HEK293 (cell line): ENCODE measurements around the gene SLC25A26.

Source experiments
- CTCF ChIA-PET: fragments of 350-600 bp; formaldehyde crosslinking; extraction: SDS; loops from one replicate; lab custom pipeline; 2021; ENCODE audit warnings: antibody characterized with exemption; lab: Yijun Ruan, JAX
- POLR2A ChIA-PET: fragments of 300-600 bp; formaldehyde crosslinking; extraction: SDS; loops from one replicate; lab custom pipeline; 2020; ENCODE audit warnings: antibody characterized with exemption, inconsistent platforms; lab: Yijun Ruan, JAX
- H3K27ac ChIP-seq: fragments of 200-500 bp; sonication (Bioruptor generic); 2 replicates; pipeline ENCODE4 v1.5.1; 2014; ENCODE audit warnings: low read depth, low read length, control low read depth, inconsistent platforms; ENCODE audit errors: extremely low read depth
- H3K36me3 ChIP-seq, 2 experiments: fragments of 200-500 bp in 1 of 2; sonication (Bioruptor generic) in 1 of 2; 1 replicate in 1 of 2; 2 replicates in 1 of 2; pipeline ENCODE4 v1.5.1; 2014 to 2017; ENCODE audit warnings: inconsistent platforms in 2 of 2, low read length in 2 of 2; ENCODE audit not compliant: control insufficient read depth in 2 of 2, insufficient read depth in 1 of 2
- H3K4me1 ChIP-seq: fragments of 200-500 bp; sonication (Bioruptor generic); 2 replicates; pipeline ENCODE4 v1.5.1; 2014; ENCODE audit warnings: mild to moderate bottlenecking, low read length, inconsistent platforms; ENCODE audit not compliant: control insufficient read depth, insufficient read depth
- H3K4me3 ChIP-seq: 2 replicates; pipeline ENCODE4 v1.5.1; 2011; ENCODE audit warnings: low read depth, mild to moderate bottlenecking, control low read depth, low read length, moderate library complexity
- H3K9me3 ChIP-seq: fragments of 200-500 bp; sonication (Bioruptor generic); 2 replicates; pipeline ENCODE4 v1.5.1; 2014; ENCODE audit warnings: low read depth, low read length, inconsistent platforms; ENCODE audit not compliant: control insufficient read depth, insufficient read depth
- BCL11B ChIP-seq: fragments of 450-650 bp; formaldehyde crosslinking; IDR thresholded peaks from 2 replicates; pipeline ENCODE4 v1.5.1; 2016; ENCODE audit warnings: low read depth, missing biosample characterization, missing genetic modification characterization
- GLIS1 ChIP-seq: fragments of 450-650 bp; formaldehyde crosslinking; IDR thresholded peaks from 2 replicates; pipeline ENCODE4 v1.5.1; 2016; ENCODE audit warnings: missing biosample characterization, missing genetic modification characterization
- KLF1 ChIP-seq: fragments of 450-650 bp; formaldehyde crosslinking; IDR thresholded peaks from 2 replicates; pipeline ENCODE4 v1.5.1; 2016; ENCODE audit warnings: missing biosample characterization, missing genetic modification characterization
- PBX3 ChIP-seq: sonication (generic); formaldehyde crosslinking; IDR thresholded peaks from 2 replicates; pipeline ENCODE4 v1.8.1; 2022; ENCODE audit warnings: mild to moderate bottlenecking, moderate library complexity, missing genetic modification reagents
- PRDM1 ChIP-seq: fragments of 450-650 bp; formaldehyde crosslinking; IDR thresholded peaks from 2 replicates; pipeline ENCODE4; 2016; ENCODE audit warnings: missing biosample characterization, missing genetic modification characterization
- WT1 ChIP-seq: fragments of 450-650 bp; formaldehyde crosslinking; IDR thresholded peaks from 2 replicates; pipeline ENCODE4 v1.5.1; 2016; ENCODE audit warnings: missing biosample characterization, missing genetic modification characterization
- ZBTB49 ChIP-seq: fragments of 450-650 bp; formaldehyde crosslinking; IDR thresholded peaks from 2 replicates; pipeline ENCODE4 v1.5.1; 2016; ENCODE audit warnings: missing biosample characterization, missing genetic modification characterization, low read depth
- ZNF202 ChIP-seq: fragments of 450-650 bp; formaldehyde crosslinking; IDR thresholded peaks from 2 replicates; pipeline ENCODE4 v1.5.1; 2016; ENCODE audit warnings: missing biosample characterization, missing genetic modification characterization, borderline replicate concordance
- ZNF221 ChIP-seq: fragments of 450-650 bp; formaldehyde crosslinking; IDR thresholded peaks from 2 replicates; pipeline ENCODE4 v1.5.1; 2017; ENCODE audit warnings: missing biosample characterization, missing genetic modification characterization, borderline replicate concordance
- ZNF274 ChIP-seq, 2 experiments: fragments of 200-500 bp in 1 of 2; fragments of 450-650 bp in 1 of 2; sonication (Bioruptor generic) in 1 of 2; formaldehyde crosslinking in 1 of 2; IDR thresholded peaks; 2 replicates each; pipeline versions ENCODE4 v1.5.1 to v1.6.1; 2014 to 2016; ENCODE audit warnings: borderline replicate concordance in 1 of 2, inconsistent platforms in 1 of 2, low read length in 1 of 2, missing biosample characterization in 1 of 2, missing genetic modification characterization in 1 of 2
- ZNF341 ChIP-seq: fragments of 450-650 bp; formaldehyde crosslinking; IDR thresholded peaks from 2 replicates; pipeline ENCODE4; 2016; ENCODE audit warnings: low read depth, missing biosample characterization, missing genetic modification characterization
- ZNF354C ChIP-seq: fragments of 450-650 bp; formaldehyde crosslinking; IDR thresholded peaks from 2 replicates; pipeline ENCODE4 v1.5.1; 2016; ENCODE audit warnings: missing biosample characterization, missing genetic modification characterization, low read depth, borderline replicate concordance
- ZNF398 ChIP-seq: fragments of 450-650 bp; formaldehyde crosslinking; IDR thresholded peaks from 2 replicates; pipeline ENCODE4 v1.5.1; 2017; ENCODE audit warnings: missing biosample characterization, missing genetic modification characterization
- ZNF423 ChIP-seq: fragments of 450-650 bp; formaldehyde crosslinking; IDR thresholded peaks from 2 replicates; pipeline ENCODE4 v1.5.1; 2016; ENCODE audit warnings: missing biosample characterization, missing genetic modification characterization
- ZNF426 ChIP-seq: fragments of 450-650 bp; formaldehyde crosslinking; IDR thresholded peaks from 2 replicates; pipeline ENCODE4 v1.5.1; 2017; ENCODE audit warnings: missing biosample characterization, missing genetic modification characterization, mild to moderate bottlenecking, inconsistent platforms, moderate library complexity
- ZNF571 ChIP-seq: fragments of 450-650 bp; formaldehyde crosslinking; IDR thresholded peaks from 2 replicates; pipeline ENCODE4 v1.5.0; 2017; ENCODE audit warnings: missing biosample characterization, missing genetic modification characterization
- ZNF670 ChIP-seq: fragments of 450-650 bp; formaldehyde crosslinking; IDR thresholded peaks from 2 replicates; pipeline ENCODE4 v1.5.1; 2016; ENCODE audit warnings: missing biosample characterization, missing genetic modification characterization, low read depth
- ZNF768 ChIP-seq: fragments of 450-650 bp; formaldehyde crosslinking; IDR thresholded peaks from 2 replicates; pipeline ENCODE4 v1.5.1; 2018; ENCODE audit warnings: missing biosample characterization, mild to moderate bottlenecking, missing genetic modification characterization
- ZNF776 ChIP-seq: fragments of 450-650 bp; formaldehyde crosslinking; IDR thresholded peaks from 2 replicates; pipeline ENCODE4 v1.5.0; 2017; ENCODE audit warnings: missing biosample characterization, missing genetic modification characterization, borderline replicate concordance
- ZNF791 ChIP-seq: fragments of 450-650 bp; formaldehyde crosslinking; IDR thresholded peaks from 2 replicates; pipeline ENCODE4 v1.5.1; 2016; ENCODE audit warnings: missing biosample characterization, missing genetic modification characterization
- ZNF830 ChIP-seq: fragments of 450-650 bp; IDR thresholded peaks from 2 replicates; pipeline ENCODE4 v1.5.0; 2018; ENCODE audit warnings: missing biosample characterization, missing genetic modification characterization, low read depth, mild to moderate bottlenecking, moderate library complexity
- ZSCAN30 ChIP-seq: fragments of 450-650 bp; IDR thresholded peaks from 2 replicates; pipeline ENCODE4 v1.5.1; 2018; ENCODE audit warnings: missing biosample characterization, mild to moderate bottlenecking, missing genetic modification characterization, moderate library complexity
- TF ChIP-seq, protein P1 (sequence below): fragments of 450-650 bp; formaldehyde crosslinking; IDR thresholded peaks from 2 replicates; pipeline ENCODE4 v1.5.1; 2016; ENCODE audit warnings: missing biosample characterization, missing genetic modification characterization
- TF ChIP-seq, protein P2 (sequence below): fragments of 450-650 bp; formaldehyde crosslinking; IDR thresholded peaks from 2 replicates; pipeline ENCODE4 v1.5.1; 2016; ENCODE audit warnings: missing biosample characterization, missing genetic modification characterization

Gene SLC25A26

GRCh38 chr3:66228707-66229106 is 7.9 kb downstream of the SLC25A26 start (continued):
- TF ChIP-seq, protein P1, sequence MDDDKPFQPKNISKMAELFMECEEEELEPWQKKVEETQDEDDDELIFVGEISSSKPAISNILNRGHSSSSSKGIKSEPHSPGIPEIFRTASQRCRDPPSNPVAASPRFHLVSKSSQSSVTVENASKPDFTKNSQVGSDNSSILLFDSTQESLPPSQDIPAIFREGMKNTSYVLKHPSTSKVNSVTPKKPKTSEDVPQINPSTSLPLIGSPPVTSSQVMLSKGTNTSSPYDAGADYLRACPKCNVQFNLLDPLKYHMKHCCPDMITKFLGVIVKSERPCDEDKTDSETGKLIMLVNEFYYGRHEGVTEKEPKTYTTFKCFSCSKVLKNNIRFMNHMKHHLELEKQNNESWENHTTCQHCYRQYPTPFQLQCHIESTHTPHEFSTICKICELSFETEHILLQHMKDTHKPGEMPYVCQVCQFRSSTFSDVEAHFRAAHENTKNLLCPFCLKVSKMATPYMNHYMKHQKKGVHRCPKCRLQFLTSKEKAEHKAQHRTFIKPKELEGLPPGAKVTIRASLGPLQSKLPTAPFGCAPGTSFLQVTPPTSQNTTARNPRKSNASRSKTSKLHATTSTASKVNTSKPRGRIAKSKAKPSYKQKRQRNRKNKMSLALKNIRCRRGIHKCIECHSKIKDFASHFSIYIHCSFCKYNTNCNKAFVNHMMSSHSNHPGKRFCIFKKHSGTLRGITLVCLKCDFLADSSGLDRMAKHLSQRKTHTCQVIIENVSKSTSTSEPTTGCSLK: no peak

DNA sequence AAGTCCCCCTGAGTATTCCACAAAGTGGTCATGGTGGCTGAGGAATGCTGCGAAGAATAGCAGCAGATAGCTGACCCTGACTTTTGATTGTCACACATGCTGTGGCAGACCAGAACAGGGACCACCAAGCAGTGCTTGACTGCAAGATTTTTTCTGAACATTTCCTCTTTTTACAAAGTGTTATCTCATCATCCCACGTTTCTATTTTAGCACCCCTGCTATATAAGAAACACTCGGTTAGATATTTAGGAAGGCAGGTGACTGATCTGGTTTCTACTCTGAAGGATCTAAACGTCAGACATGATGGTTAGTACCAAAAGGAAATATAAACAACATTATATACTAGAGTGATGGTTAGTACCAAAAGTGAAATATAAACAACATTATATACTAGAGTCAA is 9.1 kb downstream of the SLC25A26 start:
- no peaks in the 10 kb centered on the region for H3K9me3 ChIP-seq
- ChIA-PET CTCF (interaction anchor here (0.5 kb wide), 1 partner anchor 443 kb away, joined by 3 read pairs; no protein-coding TSS in a partner anchor), POLR2A (no interaction called here)
- H3K27ac ChIP-seq: no peak overlapping the region
- TF ChIP-seq PBX3 (CRISPR knock-in tag) (no peak), KLF1 (tag by site-specific recombination) (no peak), ZNF571 (tag by site-specific recombination) (no peak), ZSCAN30 (tag by site-specific recombination) (no peak)
- TF ChIP-seq, protein P2, sequence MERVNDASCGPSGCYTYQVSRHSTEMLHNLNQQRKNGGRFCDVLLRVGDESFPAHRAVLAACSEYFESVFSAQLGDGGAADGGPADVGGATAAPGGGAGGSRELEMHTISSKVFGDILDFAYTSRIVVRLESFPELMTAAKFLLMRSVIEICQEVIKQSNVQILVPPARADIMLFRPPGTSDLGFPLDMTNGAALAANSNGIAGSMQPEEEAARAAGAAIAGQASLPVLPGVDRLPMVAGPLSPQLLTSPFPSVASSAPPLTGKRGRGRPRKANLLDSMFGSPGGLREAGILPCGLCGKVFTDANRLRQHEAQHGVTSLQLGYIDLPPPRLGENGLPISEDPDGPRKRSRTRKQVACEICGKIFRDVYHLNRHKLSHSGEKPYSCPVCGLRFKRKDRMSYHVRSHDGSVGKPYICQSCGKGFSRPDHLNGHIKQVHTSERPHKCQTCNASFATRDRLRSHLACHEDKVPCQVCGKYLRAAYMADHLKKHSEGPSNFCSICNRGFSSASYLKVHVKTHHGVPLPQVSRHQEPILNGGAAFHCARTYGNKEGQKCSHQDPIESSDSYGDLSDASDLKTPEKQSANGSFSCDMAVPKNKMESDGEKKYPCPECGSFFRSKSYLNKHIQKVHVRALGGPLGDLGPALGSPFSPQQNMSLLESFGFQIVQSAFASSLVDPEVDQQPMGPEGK (tag by site-specific recombination): no peak
- no peaks in the 10 kb centered on the region for H3K4me1 ChIP-seq
- no peak overlapping the region for H3K4me3 ChIP-seq
- no peaks in the 10 kb centered on the region for H3K36me3 ChIP-seq

- H3K27ac ChIP-seq: no peak overlapping the region
- ChIA-PET CTCF (interaction anchor here (0.7 kb wide), 2 partner anchors 17 to 24 kb away, joined by 3 read pairs; no protein-coding TSS in a partner anchor), POLR2A (no interaction called here)
- no peaks in the 10 kb centered on the region for H3K4me1 ChIP-seq
- no peak overlapping the region for H3K4me3 ChIP-seq
- no peak for TF ChIP-seq GLIS1
- TF ChIP-seq ZNF426 (tag by site-specific recombination): no peak
- no peak for TF ChIP-seq WT1 (tag by site-specific recombination)
- no peak for TF ChIP-seq BCL11B
- TF ChIP-seq ZNF768 (tag by site-specific recombination): no peak
- no peak for TF ChIP-seq ZNF830
- no peak for TF ChIP-seq ZNF274 (IDR thresholded peaks at IDR 0.05; ENCODE audit: low read length)
- no peak for TF ChIP-seq ZNF274 (tag by site-specific recombination; IDR thresholded peaks at IDR 0.05; ENCODE audit: borderline replicate concordance)
- TF ChIP-seq ZNF398 (tag by site-specific recombination): no peak
- TF ChIP-seq ZNF670: no peak
- TF ChIP-seq ZNF341 (tag by site-specific recombination): no peak
- TF ChIP-seq ZNF354C (tag by site-specific recombination): no peak
- no peak for TF ChIP-seq ZNF221 (tag by site-specific recombination)
- TF ChIP-seq ZNF776 (tag by site-specific recombination): no peak
- no peak for TF ChIP-seq ZNF202 (tag by site-specific recombination)
- no peak for TF ChIP-seq PRDM1 (tag by site-specific recombination)
- no peak for TF ChIP-seq ZNF423 (tag by site-specific recombination)
- no peak for TF ChIP-seq ZBTB49
- no peak for TF ChIP-seq ZNF791 (tag by site-specific recombination)
- H3K9me3 ChIP-seq: no peaks in the 10 kb centered on the region
- no peaks in the 10 kb centered on the region for H3K36me3 ChIP-seq
Observed at GRCh38 chr3:66233033-66233432, 12.2 kb downstream of the SLC25A26 start.
